Measurements from ENCODE around the gene DLG2. TPM values are rescaled to one million over a fixed set of nuclear protein-coding genes. Genes with fewer than 3 reads are reported as not detected.

Gene DLG2
- total RNA-seq, 1 experiment from 2014 or later: not detected

- peak; percentile 24 for DNase-seq (ENCODE audit: low read depth)
Observed at GRCh38 chr11:84564180-84564866, 1062.8 kb downstream of the DLG2 start.

- DNase-seq (ENCODE audit: low read depth): no peak
Observed at GRCh38 chr11:84563356-84563755, 1063.8 kb downstream of the DLG2 start.

- no peak for DNase-seq (ENCODE audit: low read depth)
Observed at GRCh38 chr11:84560206-84560605, 1066.9 kb downstream of the DLG2 start.

GRCh38 chr11:84558085-84558905, 1068.8 kb downstream of the DLG2 start:
- peak; percentile 46 for DNase-seq (ENCODE audit: low read depth)

- DNase-seq (ENCODE audit: low read depth): peak; percentile 0
Observed at GRCh38 chr11:84552791-84553190, 1074.4 kb downstream of the DLG2 start.

- DNase-seq (ENCODE audit: low read depth): no peak
Observed at GRCh38 chr11:84549217-84549616, 1077.9 kb downstream of the DLG2 start.

GRCh38 chr11:84544566-84544965, 1082.6 kb downstream of the DLG2 start:
- DNase-seq (ENCODE audit: low read depth): no peak

- no peak for DNase-seq (ENCODE audit: low read depth)
Observed at GRCh38 chr11:84543367-84544159, 1083.6 kb downstream of the DLG2 start.

- no peak for DNase-seq (ENCODE audit: low read depth)
Observed at GRCh38 chr11:84541731-84542340, 1085.3 kb downstream of the DLG2 start.

GRCh38 chr11:84536456-84536855, 1090.7 kb downstream of the DLG2 start:
- DNase-seq (ENCODE audit: low read depth): no peak

- no peak for DNase-seq (ENCODE audit: low read depth)
Observed at GRCh38 chr11:84532364-84532763, 1094.8 kb downstream of the DLG2 start.

- DNase-seq (ENCODE audit: low read depth): no peak
Observed at GRCh38 chr11:84526250-84526649, 1100.9 kb downstream of the DLG2 start.

GRCh38 chr11:84524422-84525051, 1102.6 kb downstream of the DLG2 start:
- peak; percentile 6 for DNase-seq (ENCODE audit: low read depth)

GRCh38 chr11:84522331-84522730, 1104.8 kb downstream of the DLG2 start:
- no peak for DNase-seq (ENCODE audit: low read depth)

- DNase-seq (ENCODE audit: low read depth): no peak
Observed at GRCh38 chr11:84518631-84519183, 1108.4 kb downstream of the DLG2 start.

- no peak for DNase-seq (ENCODE audit: low read depth)
Observed at GRCh38 chr11:84514436-84514835, 1112.7 kb downstream of the DLG2 start.

- no peak for DNase-seq (ENCODE audit: low read depth)
Observed at GRCh38 chr11:84503503-84503902, 1123.6 kb downstream of the DLG2 start.

GRCh38 chr11:84501750-84502149, 1125.4 kb downstream of the DLG2 start:
- DNase-seq (ENCODE audit: low read depth): no peak

- no peak for DNase-seq (ENCODE audit: low read depth)
Observed at GRCh38 chr11:84497981-84498411, 1129.1 kb downstream of the DLG2 start.

GRCh38 chr11:84497181-84497580, 1130.0 kb downstream of the DLG2 start:
- DNase-seq (ENCODE audit: low read depth): no peak

GRCh38 chr11:84496122-84496521, 1131.0 kb downstream of the DLG2 start:
- DNase-seq (ENCODE audit: low read depth): no peak

Measured in M059J (cell line).